Measurements from ENCODE around the gene RHOD. TPM values are rescaled to one million over a fixed set of nuclear protein-coding genes. Genes with fewer than 3 reads are reported as not detected.

RHOD gene
- total and polyA plus RNA-seq, 2 donors (not counting 3 experiments of a cell fraction or from before 2014, with no cell fraction given) = 10.6 to 17.9 TPM

DNA sequence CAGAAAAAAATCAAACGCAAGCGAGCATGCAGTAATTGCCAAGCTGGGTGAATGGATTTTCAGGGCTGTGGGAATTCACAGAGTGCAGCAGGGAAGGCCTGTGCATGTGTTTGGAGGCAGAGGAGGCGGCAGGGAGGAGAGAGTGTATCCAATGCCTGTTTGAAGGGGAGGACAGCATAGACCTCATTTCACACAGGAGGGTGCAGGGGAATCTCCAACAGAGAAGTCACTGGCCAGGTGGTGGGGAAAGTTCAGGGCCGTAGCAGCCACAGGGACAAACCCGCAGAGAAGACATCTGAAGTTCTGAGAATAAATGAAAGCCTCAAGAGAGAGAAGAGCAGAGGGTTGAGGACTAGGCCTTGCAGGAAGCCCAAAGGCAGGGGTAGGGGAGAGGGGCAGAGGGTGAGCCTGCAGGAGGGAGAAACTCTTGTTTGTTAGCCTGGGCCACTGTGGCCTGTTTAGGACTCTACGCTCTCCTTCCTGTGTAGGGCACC is 43.2 kb downstream of the RHOD start:
- TF ChIP-seq POLR2A (IDR thresholded peaks at IDR 0.05; ENCODE audit: low read depth, low read length) (no peak), POLR2AphosphoS5 (IDR thresholded peaks at IDR 0.05; ENCODE audit: insufficient read depth, low read depth, low read length) (no peak), EZH2 (IDR thresholded peaks at IDR 0.05; ENCODE audit: borderline replicate concordance, low read depth, low read length, severe bottlenecking) (no peak)
- TF ChIP-seq, protein P1, sequence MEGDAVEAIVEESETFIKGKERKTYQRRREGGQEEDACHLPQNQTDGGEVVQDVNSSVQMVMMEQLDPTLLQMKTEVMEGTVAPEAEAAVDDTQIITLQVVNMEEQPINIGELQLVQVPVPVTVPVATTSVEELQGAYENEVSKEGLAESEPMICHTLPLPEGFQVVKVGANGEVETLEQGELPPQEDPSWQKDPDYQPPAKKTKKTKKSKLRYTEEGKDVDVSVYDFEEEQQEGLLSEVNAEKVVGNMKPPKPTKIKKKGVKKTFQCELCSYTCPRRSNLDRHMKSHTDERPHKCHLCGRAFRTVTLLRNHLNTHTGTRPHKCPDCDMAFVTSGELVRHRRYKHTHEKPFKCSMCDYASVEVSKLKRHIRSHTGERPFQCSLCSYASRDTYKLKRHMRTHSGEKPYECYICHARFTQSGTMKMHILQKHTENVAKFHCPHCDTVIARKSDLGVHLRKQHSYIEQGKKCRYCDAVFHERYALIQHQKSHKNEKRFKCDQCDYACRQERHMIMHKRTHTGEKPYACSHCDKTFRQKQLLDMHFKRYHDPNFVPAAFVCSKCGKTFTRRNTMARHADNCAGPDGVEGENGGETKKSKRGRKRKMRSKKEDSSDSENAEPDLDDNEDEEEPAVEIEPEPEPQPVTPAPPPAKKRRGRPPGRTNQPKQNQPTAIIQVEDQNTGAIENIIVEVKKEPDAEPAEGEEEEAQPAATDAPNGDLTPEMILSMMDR (IDR thresholded peaks at IDR 0.05; ENCODE audit: extremely low read depth in 1 of 2, insufficient read depth in 1 of 2, low read depth in 1 of 2, low read length in 2 of 2) = no peak
- Histone ChIP-seq H2AFZ (ENCODE audit: low read depth, low read length) (peak overlapping the region; percentile 23), H3K4me2 (ENCODE audit: insufficient read depth, low read length) (no peak overlapping the region), H3K9me3 (replicated peaks; ENCODE audit: control insufficient read depth, insufficient read depth, low read length) (no peaks in the 10 kb centered on the region), H3K4me3 (replicated peaks in 1 of 3; ENCODE audit: insufficient read depth in 1 of 3, low read depth in 1 of 3, low read length in 3 of 3) (no peak overlapping the region), H4K20me1 (replicated peaks; ENCODE audit: control insufficient read depth, extremely low read depth, insufficient read depth, low read length) (no peaks in the 10 kb centered on the region), H3K27ac (ENCODE audit: insufficient read depth, low read depth, low read length) (no peak overlapping the region), H3K9ac (replicated peaks; ENCODE audit: extremely low read depth, insufficient read depth, low read length) (no peak overlapping the region), H3K79me2 (ENCODE audit: control insufficient read depth, insufficient read depth, low read length) (no peaks in the 10 kb centered on the region), H3K27me3 (ENCODE audit: control insufficient read depth in 2 of 2, insufficient read depth in 2 of 2, low read length in 2 of 2) (peaks cover 0 to 2% of the 10 kb centered on the region in 2 experiments), H3K9me1 (replicated peaks; ENCODE audit: control insufficient read depth, extremely low read depth, insufficient read depth, low read length) (no peaks in the 10 kb centered on the region), H3K36me3 (ENCODE audit: control insufficient read depth in 2 of 2, extremely low read depth in 1 of 2, insufficient read depth in 2 of 2, low read length in 2 of 2) (no peaks in the 10 kb centered on the region), H3K4me1 (ENCODE audit: control insufficient read depth, extremely low read depth, insufficient read depth, low read length) (peaks cover 4% of the 10 kb centered on the region)
- no TSS peak for BruUV-seq (replicated peaks)
- POLR2A ChIA-PET = interaction anchor here (0.6 kb wide), 1 partner anchor 39 kb away, joined by 3 read pairs; no protein-coding TSS in a partner anchor
- DNase-seq (ENCODE audit: low read depth, low spot score) (no peak), FAIRE-seq (no peak)
- CTCF ChIA-PET = interaction anchor here (1.4 kb wide), 1 partner anchor 17 kb away, joined by 5 read pairs; no protein-coding TSS in a partner anchor
- dilution Hi-C loops (cut with MboI; ENCODE audit: extremely low pct_ligation_motif_present, low sequenced_read_pairs) = no loop called here
- intact Hi-C loops (cut with micrococcal nuclease) = loop anchor here (5.0 kb wide), 1 partner anchor 67 kb away; no protein-coding TSS in a partner anchor

DNA sequence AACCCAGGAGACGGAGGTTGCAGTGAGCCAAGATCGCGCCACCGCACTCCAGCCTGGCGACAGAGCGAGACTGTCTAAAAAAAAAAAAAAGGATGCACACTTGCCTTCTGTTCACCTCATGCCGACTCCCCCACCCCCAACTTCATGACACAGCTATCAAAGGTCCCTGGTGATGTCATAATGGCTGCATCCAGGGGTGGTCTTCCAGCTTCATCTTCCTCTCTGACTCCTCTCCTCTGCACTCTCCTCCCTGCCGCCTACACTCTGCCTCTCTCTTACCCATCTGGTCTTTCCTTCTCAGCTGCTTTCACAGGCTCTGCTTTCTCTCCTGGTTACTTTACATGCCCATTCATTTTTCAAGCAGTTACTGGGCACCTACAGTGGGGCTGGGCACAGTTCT is 46.0 kb downstream of the RHOD start:
- H3K4me1 ChIP-seq (ENCODE audit: control insufficient read depth, extremely low read depth, insufficient read depth, low read length) = peaks cover 4% of the 10 kb centered on the region
- POLR2A ChIA-PET = no interaction called here
- BruUV-seq (replicated peaks) = no TSS peak
- no peak overlapping the region for H2AFZ ChIP-seq (ENCODE audit: low read depth, low read length)
- DNase-seq (ENCODE audit: low read depth, low spot score) = no peak
- no peaks in the 10 kb centered on the region for H3K9me3 ChIP-seq (replicated peaks; ENCODE audit: control insufficient read depth, insufficient read depth, low read length)
- no peaks in the 10 kb centered on the region for H4K20me1 ChIP-seq (replicated peaks; ENCODE audit: control insufficient read depth, extremely low read depth, insufficient read depth, low read length)
- no peak for FAIRE-seq
- H3K79me2 ChIP-seq (ENCODE audit: control insufficient read depth, insufficient read depth, low read length) = no peaks in the 10 kb centered on the region
- no peaks in the 10 kb centered on the region for H3K36me3 ChIP-seq (ENCODE audit: control insufficient read depth in 2 of 2, extremely low read depth in 1 of 2, insufficient read depth in 2 of 2, low read length in 2 of 2)
- CTCF ChIA-PET = interaction anchor here (0.7 to 1.7 kb wide), 2 partner anchors 14 to 20 kb away, joined by 3 to 5 read pairs; no protein-coding TSS in a partner anchor
- H3K4me3 ChIP-seq (replicated peaks in 1 of 3; ENCODE audit: insufficient read depth in 1 of 3, low read depth in 1 of 3, low read length in 3 of 3) = no peak overlapping the region
- intact Hi-C loops (cut with micrococcal nuclease) = no loop called here
- H3K9me1 ChIP-seq (replicated peaks; ENCODE audit: control insufficient read depth, extremely low read depth, insufficient read depth, low read length) = no peaks in the 10 kb centered on the region
- peaks cover 0 to 2% of the 10 kb centered on the region in 2 experiments for H3K27me3 ChIP-seq (ENCODE audit: control insufficient read depth in 2 of 2, insufficient read depth in 2 of 2, low read length in 2 of 2)
- H3K27ac ChIP-seq (ENCODE audit: insufficient read depth, low read depth, low read length) = no peak overlapping the region
- H3K4me2 ChIP-seq (ENCODE audit: insufficient read depth, low read length) = no peak overlapping the region
- dilution Hi-C loops (cut with MboI; ENCODE audit: extremely low pct_ligation_motif_present, low sequenced_read_pairs) = no loop called here
- H3K9ac ChIP-seq (replicated peaks; ENCODE audit: extremely low read depth, insufficient read depth, low read length) = no peak overlapping the region
- TF ChIP-seq JUN (IDR thresholded peaks at IDR 0.05; ENCODE audit: borderline replicate concordance, insufficient read depth, insufficient read length, low read depth) (no peak), EZH2 (IDR thresholded peaks at IDR 0.05; ENCODE audit: borderline replicate concordance, low read depth, low read length, severe bottlenecking) (no peak), FOS (IDR thresholded peaks at IDR 0.05; ENCODE audit: borderline replicate concordance, insufficient read depth, low read length) (no peak), MYC (IDR thresholded peaks at IDR 0.05; ENCODE audit: low read depth, low read length) (no peak), POLR2A (IDR thresholded peaks at IDR 0.05; ENCODE audit: low read depth, low read length) (no peak), GATA2 (IDR thresholded peaks at IDR 0.05; ENCODE audit: insufficient read depth, insufficient read length, low read depth, low read length) (no peak), POLR2AphosphoS5 (IDR thresholded peaks at IDR 0.05; ENCODE audit: insufficient read depth, low read depth, low read length) (no peak)
- TF ChIP-seq, protein P1 (IDR thresholded peaks at IDR 0.05; ENCODE audit: extremely low read depth in 1 of 2, insufficient read depth in 1 of 2, low read depth in 1 of 2, low read length in 2 of 2) = no peak
- TF ChIP-seq, protein P2, sequence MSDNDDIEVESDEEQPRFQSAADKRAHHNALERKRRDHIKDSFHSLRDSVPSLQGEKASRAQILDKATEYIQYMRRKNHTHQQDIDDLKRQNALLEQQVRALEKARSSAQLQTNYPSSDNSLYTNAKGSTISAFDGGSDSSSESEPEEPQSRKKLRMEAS (IDR thresholded peaks at IDR 0.05; ENCODE audit: insufficient read depth, insufficient read length) = no peak
